Middle frontal gyrus (tissue), 1 donor: ENCODE data around the gene INPP5D.
"Not testable (repeated sequence)": the region's sequence is repeated elsewhere in the genome, so short reads cannot be mapped to it uniquely, and the experiment has no call there.

ENCODE experiments used
- DNase-seq: peaks from one replicate; pipeline ENCODE4 v3.0.0-alpha.2; 2015; ENCODE audit warnings: low spot score; ENCODE audit errors: extremely low spot score

The INPP5D gene

GRCh38 chr2:233140978-233141377 lies 80.8 kb downstream of the INPP5D start:
- no peak for DNase-seq

DNA sequence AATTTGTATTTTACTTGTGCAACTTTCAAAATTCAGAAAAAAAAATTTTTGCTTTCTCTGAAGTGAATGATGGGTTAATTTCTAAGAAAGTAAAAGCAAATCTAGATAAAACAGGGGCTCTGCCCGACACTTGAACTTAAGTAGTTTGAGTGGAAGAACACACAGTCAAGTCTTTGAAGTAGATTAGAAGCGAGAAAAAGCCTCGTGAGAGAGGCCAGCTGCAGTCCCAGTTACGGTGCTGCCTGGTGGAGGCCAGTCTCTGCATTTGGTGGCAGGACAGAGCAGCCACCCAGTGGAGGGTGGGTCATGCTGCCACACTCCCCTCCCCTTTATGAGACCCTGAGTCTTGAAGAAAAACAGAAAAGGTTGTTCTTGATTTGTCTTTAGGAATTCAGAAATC lies 81.8 kb downstream of the INPP5D start:
- no peak for DNase-seq

GRCh38 chr2:233142355-233142897 lies 82.3 kb downstream of the INPP5D start:
- DNase-seq, result no peak

- no peak for DNase-seq
Observed at GRCh38 chr2:233143700-233144331, 83.7 kb downstream of the INPP5D start.

DNA sequence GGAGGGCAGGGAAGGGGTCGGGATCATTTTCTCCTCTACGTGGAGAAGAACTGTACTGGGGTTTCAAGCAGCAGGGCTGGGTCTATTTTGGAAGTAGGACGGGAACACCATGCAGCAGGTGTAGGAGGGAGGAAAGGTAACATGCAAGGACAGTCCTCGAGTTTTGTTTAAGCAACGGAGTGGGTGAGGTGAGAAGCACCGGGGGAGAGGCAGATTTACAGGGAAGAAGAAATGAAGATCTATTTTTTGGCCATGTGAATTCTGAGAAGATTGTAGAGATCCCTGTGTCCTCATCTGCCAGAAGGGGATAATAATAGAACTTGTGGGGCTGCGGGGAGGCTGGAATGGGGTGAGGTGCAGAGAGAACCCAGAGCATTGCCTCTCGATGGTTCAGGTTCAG lies 85.6 kb downstream of the INPP5D start:
- DNase-seq, result no peak

DNA sequence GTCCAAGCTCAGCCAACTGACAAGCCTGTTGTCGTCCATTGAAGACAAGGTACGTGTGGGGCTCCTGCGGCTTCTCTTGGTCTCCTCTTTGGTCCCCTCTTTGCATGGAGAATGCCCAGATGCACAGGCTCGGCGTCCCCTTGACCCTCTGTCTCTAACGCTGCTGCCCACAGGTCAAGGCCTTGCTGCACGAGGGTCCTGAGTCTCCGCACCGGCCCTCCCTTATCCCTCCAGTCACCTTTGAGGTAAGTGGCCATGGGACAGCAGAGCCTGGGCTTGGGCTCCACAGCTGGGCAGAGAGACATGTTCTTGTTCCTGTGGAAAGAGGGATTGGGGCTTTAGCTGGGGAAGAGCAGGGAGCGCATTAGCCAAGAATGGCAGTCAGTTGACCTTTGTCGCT lies 86.1 kb downstream of the INPP5D start:
- no peak for DNase-seq

DNA sequence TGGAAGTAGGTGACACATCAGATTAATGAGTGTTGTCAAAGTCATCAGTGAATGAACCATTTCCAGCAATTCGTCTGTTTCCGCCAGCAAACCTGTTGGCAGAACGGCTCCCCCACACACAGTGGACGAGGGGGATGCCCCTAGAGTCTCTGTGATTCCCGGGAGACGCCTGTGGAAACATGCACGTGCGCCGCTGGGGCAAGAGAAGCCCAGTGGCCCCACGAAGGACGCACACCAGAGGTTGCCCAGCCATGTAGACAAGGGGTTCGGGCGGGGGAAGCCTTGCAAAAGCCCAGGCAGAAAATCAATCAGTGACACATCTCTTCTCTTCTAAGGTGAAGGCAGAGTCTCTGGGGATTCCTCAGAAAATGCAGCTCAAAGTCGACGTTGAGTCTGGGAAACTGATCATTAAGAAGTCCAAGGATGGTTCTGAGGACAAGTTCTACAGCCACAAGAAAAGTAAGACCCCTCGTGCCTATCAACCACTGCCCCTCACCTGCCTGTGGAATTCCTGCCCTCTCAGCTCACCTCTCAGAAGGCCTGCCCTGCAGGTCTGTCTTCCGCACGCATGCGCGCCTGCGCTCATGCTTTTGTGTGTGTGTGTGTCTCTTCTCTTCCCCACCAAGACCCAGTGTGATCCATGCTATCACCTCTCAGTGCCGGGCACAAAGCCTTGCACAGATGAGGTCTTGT lies 87.1 kb downstream of the INPP5D start:
- DNase-seq, result no peak

DNA sequence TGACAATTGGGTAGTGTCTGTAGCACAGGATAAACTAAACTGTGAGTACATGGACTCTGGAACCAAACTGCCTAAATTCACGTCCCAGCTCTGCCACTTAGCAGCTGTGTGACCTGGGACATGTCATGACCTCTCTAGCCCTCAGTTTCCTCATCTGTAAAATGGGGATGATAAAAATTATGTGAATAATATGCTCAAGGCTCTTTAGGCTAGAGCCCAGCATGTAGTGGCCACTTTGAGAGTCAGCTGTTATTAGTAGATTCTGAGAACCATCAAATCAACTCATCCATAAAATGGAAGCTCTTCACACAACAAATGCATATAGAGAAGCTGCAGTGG lies 87.7 kb downstream of the INPP5D start:
- DNase-seq, result no peak

DNA sequence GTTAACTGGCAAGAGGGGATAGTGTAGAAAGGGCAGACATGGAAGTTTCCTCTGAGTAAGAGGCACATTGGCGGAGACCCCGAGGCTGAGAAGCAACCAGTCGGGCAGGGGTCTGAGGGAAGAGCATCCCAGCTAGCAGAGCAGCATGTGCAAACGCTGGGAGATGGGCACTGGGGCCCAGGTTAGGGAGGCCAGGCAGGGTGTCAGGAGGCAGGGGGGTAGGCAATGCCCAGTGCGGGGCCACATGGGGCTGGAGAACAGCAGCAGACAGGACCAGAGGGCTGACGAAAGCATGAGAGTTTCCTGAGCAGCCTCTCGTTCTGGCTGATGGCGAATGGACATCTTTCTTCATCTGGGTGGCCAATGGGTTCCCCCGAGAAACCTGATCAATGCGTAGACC lies 88.2 kb downstream of the INPP5D start:
- no peak for DNase-seq

GRCh38 chr2:233152541-233152940 lies 92.4 kb downstream of the INPP5D start:
- no peak for DNase-seq

DNA sequence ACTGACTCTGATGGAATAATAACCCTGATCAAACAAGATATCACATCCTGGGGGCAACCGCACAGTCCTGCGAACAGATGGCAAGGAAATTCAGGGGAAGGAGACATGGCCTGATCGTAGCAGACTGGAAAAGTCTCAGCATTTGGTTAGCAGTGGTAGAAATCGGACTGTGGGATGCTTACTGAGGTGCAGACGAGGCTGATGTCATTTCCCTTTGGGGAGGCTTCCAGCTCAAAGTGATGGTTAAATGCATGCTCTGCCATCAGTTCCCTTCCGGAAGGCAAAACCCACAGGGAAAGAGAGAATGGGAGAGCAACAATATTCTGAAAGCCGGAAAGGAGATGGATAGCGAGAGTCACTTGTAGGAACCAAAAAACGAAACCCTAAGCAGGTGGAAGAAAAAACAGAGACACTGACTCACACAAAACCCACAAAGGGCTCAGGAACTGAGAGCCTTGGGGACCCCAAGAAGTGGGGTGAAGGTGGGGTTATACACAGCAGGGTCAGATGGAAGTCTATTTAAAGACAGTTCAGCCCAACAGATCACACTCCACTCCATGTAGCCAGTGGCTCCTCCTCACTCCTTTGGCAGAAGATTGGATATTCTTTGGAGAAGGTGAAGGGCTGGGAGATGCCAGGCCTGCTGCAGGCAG lies 93.1 kb downstream of the INPP5D start:
- DNase-seq, result no peak

GRCh38 chr2:233156001-233156400 lies 95.9 kb downstream of the INPP5D start:
- DNase-seq, result no peak

- DNase-seq, result not testable (repeated sequence)
Observed at GRCh38 chr2:233156461-233156860, 96.3 kb downstream of the INPP5D start.

- no peak for DNase-seq
Observed at GRCh38 chr2:233161730-233162129, 101.6 kb downstream of the INPP5D start.

DNA sequence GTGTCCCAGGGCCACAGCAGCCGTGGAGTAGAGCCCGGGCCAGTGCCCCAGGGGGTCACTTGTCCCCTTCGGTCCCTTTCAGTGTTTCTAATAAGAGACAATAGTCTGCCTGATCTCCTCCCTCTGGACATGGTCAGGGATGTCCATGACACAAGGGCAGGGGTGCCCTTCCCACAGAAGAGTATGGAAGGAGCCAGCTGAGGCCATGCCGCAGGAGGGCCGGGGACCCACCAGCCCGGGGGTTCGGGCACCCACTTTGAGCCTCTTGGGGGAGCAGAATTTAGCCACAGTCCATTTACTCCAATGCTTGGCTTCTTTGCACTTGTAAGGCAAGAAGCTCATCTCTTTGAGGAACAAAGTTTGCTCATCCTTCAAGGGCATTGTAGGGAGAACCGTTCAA lies 102.6 kb downstream of the INPP5D start:
- DNase-seq, result no peak

DNA sequence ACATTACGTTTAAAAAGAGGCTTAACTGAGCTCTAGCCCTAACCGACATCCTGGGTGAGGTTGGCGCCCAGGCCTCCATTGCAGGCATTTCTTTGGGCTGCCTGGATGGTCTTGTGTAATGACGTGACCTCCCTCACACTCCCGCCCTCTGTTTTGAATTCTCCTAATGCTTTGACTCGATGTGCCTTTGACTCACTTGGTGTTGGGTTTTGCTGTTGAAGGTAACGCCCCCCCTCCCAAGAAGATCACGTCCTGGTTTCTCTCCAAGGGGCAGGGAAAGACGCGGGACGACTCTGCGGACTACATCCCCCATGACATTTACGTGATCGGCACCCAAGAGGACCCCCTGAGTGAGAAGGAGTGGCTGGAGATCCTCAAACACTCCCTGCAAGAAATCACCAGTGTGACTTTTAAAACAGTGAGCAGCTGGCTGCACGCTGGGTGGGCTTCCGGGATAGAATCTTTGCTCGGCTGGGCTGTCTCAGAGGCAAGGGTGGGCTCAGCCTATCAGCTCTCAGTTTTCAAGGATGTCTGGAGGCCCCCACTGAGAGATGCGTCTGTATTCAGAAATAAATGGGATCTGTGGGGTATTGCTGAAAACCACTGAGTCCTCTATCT lies 103.5 kb downstream of the INPP5D start:
- DNase-seq, result no peak

DNA sequence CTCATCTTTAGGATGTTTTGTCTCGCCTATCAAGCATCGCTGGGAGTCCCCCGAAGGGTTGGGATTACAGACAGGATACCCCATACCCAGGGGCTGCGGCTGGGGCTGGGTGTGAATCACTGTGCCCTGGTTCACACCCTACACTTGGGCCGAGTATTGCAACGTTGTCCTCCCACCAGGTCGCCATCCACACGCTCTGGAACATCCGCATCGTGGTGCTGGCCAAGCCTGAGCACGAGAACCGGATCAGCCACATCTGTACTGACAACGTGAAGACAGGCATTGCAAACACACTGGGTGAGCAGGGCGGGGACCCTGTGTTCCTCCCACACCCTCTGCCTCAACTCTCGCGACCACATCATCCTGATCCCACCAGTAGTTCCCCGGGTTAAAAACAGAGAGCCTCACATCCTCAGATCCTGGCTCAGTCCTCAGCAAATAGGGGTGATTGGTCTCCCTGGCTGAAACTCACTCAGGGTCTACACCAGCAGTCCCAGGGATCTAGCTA lies 104.0 kb downstream of the INPP5D start:
- DNase-seq, result no peak

DNA sequence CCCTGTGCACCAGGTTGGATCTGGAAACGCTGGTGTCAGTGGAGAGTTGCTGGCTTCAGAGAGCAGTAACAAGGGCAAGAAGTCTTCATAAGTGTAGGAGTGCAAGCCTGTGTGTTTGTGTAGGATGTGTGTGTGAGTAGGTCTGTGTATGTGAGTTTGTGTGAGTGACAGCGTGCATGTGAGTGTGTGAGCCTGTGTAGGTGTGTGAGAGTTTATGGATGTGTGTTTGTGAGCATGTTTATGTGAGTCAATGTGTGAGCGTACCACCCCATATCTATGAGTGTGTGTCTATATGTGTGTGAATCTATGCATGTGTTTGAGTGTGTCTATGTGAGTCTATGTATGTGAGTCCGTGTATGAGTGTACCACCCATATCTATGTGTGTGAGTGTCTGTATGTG lies 104.8 kb downstream of the INPP5D start:
- DNase-seq, result no peak

DNA sequence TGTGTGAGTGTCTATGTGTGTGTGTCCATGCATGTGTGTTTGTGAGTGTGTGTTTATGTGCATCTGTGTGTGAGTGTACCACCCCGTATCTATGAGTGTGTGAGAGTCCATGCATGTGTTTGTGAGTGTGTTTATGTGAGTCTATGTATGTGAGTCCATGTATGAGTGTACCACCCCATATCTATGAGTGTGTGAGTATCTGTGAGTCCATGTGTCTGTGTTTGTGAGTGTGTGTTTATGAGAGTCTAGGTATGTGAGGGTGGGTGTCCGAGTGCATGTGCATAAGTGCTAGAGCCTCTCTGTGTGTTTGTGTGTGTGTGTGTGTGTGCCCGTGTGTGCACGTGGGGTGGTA lies 105.4 kb downstream of the INPP5D start:
- DNase-seq, result no peak

DNA sequence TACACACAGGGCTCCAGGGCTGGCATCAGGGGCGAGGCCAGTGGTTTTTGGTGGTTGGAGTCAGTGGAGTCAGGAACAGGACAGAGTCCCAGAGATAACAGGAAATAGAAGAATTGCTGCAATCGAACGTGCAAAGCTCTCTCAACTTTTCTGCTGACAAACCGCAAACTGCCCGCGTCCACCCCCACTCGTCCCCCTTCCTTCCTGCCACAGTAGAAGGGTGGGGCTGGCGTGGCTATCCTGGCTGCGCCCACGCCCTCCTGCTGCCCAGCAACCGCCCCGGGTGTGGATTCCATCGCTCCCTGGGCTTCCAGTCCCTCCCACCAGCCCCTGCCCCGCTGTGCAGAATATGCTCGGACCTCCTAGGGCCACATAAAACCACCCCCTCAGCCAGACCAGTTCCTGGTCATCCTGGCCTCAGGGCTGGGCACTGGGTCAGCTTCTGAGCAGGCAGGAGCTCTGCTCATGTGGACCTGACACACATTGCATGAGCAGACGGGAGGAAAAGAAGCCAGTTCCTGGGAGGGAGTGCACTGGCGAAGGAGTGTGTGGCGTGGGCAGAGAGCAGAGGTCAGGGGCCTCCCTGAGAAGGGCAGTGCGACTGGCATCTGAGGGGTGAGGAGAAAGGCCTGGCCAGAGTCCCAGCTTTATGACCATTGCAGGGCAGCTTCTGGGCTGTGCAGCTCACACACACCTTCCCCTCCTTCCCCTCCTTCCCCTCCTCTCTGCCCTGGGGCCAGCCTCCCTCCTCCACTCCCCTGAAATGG lies 105.9 kb downstream of the INPP5D start:
- no peak for DNase-seq

DNA sequence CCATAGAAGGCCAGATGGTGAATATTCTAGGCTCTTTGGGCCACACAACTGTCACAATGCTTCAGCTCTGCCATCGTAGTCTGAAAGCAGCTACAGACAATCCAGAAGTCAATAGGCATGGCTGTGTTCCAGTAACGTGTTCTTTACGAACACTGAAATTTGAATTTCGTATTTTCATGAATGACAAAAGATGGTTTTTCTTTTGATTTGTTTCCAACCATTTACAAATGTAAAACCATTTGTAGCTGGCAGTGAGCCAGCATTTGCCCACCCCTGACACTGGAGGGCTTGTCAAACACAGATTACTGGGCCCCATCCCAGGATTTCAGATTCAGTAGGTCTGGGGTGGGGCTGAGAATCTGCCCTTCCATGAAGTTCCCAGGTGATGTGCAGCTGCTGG lies 108.3 kb downstream of the INPP5D start:
- DNase-seq, result no peak
